Activated T-cell treated with anti-CD3 and anti-CD28 coated beads, Interleukin-2, amount 50 U/mL, for 48 hours (primary cell): ENCODE data around the gene SGCA.

Experiments used
- DNase-seq, 2 experiments: peaks; one replicate each; pipeline ENCODE4 v3.0.0-alpha.2; 2020

SGCA gene

DNA sequence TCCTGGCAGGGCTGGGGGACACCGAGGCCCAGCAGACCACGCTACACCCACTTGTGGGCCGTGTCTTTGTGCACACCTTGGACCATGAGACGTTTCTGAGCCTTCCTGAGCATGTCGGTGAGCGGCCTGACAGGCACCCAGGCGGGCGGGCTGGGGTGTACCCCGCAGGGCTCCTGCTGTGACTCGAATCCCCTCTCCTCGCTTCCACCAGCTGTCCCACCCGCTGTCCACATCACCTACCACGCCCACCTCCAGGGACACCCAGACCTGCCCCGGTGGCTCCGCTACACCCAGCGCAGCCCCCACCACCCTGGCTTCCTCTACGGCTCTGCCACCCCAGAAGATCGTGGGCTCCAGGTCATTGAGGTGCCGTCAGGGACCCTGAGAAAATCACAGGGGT lies 1.6 kb downstream of the SGCA start:
- DNase-seq = no peak

GRCh38 chr17:50168319-50168718 lies 2.5 kb downstream of the SGCA start:
- DNase-seq = no peak

DNA sequence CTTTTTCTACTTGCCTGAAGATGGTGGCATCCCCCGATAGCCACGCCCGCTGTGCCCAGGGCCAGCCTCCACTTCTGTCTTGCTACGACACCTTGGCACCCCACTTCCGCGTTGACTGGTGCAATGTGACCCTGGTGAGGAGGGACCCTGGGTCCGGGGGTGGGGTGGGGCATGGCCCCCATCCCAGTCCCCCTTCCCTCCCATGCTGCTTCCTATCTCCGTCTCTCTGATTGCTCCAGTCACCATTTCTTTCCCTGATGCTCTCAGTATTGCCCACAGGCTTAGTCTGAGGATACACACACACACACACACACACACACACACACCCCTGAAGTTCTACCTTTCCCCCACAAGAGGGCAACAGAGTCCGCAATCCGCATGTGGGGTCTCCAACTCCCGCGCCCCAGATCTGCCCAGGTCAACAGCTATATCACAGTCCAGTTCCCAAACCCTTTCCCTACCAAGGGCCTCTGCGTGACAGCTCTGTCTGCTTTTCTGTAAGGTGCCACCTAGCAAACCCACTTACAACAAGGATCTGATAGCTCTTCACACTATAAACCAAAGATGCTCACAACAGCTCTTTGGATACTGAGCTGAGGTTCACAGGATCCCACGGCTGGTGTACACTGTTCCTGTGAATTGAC lies 3.4 kb downstream of the SGCA start:
- peak; percentile 82 to 83 for DNase-seq

DNA sequence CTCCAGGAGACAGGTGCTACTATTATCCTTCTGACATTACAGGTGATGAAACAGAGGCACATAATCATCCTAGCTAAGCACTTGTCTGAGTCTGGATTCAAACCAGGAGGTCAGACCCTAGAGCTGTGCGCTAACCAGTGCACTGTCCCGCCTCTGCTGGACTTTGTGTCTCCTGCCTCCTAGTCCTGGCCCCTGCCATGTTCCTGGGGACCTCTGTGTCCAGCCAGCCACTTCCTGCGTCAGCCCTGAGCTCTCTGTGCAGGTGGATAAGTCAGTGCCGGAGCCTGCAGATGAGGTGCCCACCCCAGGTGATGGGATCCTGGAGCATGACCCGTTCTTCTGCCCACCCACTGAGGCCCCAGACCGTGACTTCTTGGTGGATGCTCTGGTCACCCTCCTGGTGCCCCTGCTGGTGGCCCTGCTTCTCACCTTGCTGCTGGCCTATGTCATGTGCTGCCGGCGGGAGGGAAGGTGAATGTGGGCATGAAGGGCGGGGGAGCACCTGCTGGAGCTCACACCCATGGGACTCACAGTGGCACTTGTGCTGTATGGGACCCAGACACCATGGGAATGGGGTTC lies 4.2 kb downstream of the SGCA start:
- DNase-seq = no peak

DNA sequence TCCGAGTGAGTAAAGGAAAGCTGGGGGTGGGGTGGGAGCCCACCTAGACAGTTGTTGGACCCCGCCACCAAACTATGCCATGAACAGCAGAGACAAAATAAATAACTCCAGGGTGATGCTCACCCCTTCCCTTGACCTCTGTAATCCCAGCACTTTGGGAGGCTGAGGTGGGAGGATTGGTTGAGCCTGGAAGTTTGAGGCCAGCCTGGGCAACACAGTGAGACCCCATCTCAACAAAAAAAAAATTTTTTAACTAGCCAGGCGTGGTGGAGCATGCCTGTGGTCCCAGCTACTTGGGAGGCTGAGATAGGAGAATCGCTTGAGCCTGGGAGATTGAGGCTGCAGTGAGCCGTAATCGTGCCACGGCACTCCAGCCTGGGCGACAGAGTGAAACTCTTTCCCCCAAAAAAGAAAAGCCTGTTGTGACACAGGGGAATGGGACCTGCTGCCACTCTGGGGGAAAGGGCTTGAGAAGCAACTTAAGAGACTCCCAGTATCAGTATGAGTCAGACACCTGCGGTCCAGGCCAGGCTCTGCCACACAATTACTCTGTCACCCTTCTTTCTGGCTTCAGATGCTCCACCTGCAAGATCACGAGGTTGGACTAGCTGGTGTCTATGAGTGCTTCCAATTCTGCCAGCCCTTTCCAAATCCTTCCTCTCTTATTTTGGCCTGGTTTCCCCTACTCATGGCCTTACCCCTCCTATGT lies 5.0 kb downstream of the SGCA start:
- DNase-seq = peak in 1 of 2 experiments; percentile 43

DNA sequence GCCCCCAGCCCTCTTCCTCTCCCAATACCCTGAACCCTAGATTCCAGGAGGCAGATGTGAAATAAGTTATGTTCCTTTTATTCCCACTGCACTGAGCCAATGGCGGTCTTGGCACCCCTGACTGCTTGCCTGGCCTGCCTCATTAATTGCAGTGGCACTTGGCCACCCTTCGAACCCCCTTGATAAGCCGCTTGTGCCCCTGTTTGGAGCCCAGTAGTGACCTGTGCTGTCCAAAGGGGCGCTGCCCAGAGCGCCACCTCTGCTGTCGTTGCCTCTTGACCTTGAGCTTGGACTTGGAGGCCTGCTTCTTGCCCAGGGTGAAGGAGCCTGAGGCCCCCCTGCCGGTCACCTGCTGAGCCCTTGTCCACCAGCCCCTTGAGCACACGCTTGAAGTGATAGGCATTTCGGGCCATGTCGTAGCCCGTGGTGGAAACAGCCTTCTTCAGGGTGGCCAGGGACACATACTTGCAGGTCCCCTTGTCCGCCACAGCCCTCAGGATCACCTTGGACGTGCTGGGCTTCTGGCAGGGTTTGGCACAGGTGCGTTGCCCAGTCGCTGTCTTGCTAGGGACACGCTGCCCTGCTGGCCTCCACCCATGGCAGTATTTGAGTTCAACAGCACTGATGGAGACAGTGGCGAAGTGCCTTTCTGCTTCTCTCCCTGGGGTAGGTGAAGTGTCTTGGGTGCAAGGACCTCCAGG lies 5.7 kb downstream of the SGCA start:
- DNase-seq = no peak

DNA sequence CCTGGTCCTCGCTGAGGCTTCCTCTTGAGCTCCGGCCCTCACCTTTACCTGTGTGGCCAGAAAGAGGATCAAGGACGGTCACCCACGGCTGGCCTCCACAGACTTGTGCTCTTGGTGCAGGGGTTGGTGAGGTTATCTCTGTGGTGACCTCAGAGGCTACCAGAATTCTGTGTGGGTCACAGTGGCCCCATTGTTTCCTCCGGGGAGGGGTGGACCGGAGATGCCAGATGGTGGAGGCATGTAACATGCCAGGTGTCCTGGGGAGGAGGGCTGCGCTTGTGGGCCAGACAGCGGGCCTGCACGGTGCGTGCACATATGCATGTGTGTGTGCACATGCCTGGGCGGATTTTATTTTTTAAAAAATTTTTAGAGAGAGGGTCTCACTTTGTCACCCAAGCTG lies 6.3 kb downstream of the SGCA start:
- DNase-seq = no peak

DNA sequence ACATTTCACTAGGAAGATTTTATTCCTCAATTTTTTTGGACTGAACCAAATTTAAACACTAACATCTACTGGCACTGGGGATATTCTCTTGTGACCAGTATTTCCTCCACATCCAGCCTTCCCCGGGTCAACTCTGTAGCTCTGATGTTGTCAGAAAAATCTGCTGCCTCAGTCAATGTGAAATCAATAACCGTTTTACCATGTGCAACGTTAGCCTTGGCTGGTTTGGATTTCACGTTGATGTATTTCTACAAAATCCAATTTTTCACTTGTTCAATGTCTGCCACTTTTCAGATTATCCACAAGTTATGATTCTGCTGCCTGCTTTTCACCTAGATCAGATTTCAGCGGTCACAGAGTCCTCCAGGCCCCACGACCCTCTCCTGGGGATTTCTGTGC lies 7.1 kb downstream of the SGCA start:
- no peak for DNase-seq

DNA sequence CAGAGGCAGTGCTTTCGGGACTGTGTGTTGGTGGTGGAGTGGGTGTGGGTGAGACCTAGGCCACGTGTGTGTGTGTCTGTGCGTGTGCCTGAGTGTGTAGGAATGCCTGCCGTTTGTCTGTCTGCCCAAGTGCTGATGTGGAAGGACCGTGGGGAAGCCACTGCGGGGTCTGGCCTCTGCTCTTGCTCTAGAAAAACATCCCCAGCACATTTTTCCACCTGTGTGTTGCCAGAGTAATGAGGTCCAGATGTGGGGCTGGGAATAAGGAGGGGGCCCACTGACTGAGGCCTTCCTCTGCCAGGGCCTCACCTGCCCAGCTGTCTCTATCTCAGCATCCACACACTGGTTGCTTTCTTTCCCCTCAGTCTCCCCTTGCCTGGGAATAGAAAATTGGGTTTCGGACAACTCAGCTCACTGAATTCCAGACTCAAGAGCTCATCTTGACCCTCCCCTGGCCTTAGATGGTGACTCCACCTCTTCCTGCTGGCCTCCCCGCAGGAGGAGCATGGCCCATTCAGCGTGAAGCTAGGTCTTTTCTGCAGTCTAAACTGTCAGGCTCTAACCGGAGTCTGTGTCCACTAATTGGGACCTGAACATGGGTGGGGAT lies 7.6 kb downstream of the SGCA start:
- DNase-seq = no peak

DNA sequence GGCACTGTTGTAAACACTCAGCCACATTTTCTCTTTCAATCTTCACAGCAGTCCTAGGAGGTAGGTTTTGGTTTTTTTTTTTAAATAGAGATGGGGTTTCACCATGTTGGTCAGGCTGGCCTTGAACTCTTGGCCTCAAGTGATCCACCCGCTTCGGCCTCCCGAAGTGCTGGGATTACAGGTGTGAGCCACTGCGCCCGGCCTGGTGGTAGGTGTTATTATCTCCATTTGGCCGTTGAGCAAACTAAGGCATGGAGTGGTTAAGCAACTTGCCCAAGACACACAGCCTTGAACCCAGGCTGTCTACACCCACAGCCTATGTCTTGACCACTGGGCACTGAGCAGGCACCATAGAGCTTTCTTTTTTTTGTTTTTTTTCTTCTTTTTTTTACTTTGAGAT lies 8.6 kb downstream of the SGCA start:
- no peak for DNase-seq

- DNase-seq = no peak
These were observed 9.4 kb downstream of the SGCA start for GRCh38 chr17:50175035-50175807.

DNA sequence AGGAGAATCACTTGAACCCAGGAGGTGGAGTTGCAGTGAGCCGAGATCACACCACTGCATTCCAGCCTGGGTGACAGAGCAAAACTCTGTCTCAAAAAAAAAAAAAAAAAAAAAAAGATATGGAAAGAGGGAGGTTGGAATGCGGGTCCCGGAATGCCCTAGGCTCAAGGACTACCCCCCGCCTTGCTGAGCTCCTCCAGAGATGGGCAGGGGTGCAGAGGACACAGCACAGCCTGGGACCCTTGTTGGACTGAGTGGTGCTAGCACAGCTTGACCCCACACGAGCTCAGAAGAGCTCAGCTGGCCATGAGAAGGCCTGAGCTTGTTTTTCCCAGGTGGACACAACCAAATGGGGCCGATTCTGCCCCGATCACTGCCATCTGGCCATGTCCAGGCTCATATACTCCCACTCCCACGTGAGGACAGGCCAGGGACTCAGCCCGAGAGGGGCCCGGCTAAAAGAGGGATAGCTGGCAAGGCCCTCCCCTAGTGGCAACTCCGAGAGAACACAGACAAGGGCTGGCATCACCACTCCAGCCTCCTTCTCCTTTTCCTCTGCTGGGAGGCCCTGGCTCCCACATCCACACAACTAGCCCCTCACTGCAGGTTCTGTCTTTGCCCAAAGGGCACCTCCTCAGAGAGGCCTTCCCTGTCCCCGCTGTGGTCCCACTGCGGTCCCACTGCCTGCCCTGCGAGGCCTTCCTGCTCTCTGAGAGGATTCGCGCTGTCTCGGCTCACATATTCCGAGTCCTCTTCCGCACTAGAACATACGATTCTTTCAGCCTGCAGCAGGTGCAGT lies 11.0 kb downstream of the SGCA start:
- no peak for DNase-seq

DNA sequence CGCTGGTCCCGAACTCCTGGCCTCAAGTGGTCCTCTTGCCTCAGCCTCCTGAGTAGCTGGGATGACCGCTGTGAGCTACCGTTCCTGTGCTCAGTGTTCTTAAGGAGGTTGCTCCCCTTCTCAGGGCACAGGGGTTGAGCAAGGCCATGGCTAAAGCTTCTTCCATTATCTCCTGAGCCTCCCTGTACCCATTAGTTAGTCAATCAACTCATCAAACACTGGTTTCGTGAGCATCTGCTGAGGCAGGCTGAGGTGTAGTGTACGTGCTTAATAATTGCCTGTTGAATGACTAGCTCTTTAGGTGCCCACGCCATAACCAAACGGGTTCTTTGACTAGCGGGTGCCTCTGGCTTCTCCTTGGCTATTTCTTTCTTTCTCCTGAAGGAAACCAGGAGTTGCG lies 11.7 kb downstream of the SGCA start:
- no peak for DNase-seq

DNA sequence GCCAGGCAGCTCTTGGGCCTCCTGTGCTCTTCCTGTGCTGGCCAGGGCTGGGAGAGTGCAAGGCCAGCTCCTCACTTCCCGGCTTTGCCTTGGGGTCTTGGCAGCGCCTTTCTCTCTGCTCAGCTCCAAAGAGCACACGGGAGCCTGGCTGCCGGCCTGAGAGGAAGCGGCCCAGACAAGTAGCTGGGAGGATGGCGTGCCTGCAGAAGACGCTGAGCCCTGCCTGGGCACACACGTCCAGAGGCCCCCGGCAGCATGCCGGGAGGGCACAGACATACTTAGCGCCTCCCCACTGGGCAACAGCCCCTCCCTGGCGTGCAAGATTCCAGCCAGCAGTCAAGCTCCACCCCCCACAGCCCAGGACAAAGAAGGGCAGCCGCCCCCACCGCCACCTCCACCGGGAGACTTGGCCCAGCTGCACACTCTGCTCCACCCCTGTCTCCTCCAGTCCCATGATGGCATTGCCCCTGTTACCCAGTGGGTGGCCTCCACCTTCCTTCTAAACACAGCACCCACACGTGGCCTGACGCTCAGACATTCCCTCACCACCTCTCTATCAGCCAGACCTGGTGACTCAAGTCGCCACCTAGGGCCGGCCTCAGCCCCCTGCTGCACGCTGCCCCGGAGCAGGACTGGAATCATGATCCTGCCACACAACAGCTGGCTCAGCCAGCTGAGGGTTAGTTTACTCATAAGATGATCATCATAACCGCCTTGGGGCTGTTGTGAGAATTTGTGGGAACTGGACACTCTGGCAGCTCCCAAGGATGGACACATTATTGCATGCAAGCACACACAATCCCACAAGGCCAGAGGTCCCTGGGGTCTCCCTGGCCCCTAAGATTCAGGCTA lies 12.4 kb downstream of the SGCA start:
- DNase-seq = peak; percentile 63 to 68

- no peak for DNase-seq
These were observed 14.3 kb downstream of the SGCA start for GRCh38 chr17:50180111-50180510.

GRCh38 chr17:50180620-50181019 lies 14.8 kb downstream of the SGCA start:
- no peak for DNase-seq

DNA sequence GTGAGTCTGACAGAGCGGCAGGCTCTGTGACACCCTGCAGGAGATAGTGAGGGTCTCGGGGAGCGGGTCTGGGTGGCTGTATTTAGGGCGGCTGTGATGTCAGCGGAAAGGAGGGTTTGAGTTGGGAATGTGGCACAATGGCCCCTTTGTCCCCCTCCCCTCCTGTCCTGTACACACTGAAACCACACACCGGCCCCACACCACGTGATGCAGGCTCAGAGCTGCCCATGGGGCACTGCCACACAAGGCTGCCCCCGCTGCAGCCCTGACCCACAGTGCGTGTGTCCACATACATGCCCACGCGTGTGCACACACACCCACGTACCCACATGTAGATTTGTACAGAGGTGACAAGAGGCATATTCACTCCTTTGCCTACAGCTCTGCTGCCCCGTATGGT lies 15.3 kb downstream of the SGCA start:
- no peak for DNase-seq

DNA sequence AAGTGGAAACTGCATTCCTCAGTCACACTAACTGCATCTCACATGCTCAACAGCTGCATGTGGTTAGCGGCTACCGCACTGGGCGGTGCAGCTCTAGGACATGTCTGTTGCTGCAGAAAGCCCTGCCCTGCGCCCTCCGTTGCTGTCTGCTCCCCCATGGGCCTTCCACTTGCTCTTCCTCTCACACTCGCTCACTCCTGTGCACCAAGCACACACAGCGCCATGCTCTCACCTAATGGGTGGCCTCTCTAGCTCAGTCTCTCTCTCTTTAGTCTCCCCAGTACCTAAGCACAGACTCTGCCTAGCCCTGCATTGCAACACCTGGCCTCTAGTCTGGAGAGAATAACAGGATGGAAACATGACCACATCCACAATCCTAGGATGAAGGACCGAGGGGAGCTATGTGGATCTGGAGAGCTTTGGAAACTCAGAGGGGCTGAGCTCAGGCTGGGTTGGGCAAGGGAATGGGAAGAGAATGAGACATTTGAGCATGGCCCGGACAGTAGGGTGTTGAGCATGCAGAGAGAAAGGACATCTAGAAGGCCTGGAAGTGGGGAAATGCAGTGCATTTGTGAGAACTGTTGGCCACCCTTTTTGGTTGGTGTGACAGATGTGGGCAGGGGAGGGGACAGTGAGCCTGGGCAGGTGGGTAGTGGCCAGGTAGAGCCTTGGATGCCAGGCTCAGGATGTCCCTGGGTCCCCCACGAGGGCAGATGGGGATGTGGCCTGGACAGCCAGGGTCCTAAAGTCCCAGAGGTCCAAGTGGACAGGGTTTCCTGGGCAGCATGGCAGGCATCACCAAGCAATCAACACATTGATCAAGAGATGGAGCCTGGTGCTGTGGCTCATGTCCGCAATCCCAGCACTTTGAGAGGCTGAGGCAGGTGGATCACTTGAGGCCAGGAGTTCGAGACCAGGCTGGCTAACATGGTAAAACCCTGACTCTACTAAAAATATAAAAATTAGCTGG lies 16.1 kb downstream of the SGCA start:
- DNase-seq = no peak

DNA sequence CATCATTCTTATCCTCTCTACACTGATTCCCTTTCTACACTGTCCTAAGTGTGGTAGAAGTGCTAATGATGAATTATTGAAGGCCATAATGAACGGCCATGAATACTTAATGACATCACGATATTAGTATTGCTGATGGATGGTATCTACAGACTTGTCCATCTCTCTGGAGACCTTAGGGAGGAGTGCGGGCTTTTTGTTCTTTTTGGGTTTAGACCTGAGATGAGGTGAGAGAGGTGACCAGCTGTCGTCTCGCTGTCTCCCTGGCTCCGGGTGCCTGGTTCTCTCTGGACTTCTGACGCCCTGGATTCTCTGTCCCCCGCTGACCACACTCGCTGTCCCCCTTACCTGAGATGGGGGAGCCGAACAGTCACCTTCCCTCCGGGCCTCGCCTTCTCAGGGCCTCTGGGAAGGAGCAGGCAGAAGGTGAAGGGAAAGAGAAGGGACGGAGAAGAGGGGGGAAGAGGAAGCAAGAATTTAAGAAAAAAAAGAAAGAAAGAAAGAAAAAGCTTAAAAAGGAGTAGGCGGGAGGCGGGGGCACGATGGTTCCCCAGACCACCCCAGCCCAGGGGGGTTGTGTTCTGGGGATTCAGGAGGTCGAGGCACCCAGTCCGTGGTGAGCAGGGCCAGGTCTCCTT lies 17.1 kb downstream of the SGCA start:
- no peak for DNase-seq
